BLaER1 treated with 17β-estradiol and CSF1 and Interleukin-3, amounts not matched to agents 10 nM and 100 nM (cell line): Measurements from ENCODE around the gene WDR49.

ENCODE experiments used
- H3K27ac ChIP-seq, 11 experiments: shearing (Covaris generic); formaldehyde crosslinking; 2 replicates each; pipeline ENCODE4 v1.8.1; 2022
- H3K27me3 ChIP-seq, 11 experiments: shearing (Covaris generic); formaldehyde crosslinking; 2 replicates each; pipeline ENCODE4 v1.8.1; 2022
- H3K36me3 ChIP-seq, 11 experiments: shearing (Covaris generic); formaldehyde crosslinking; 2 replicates each; pipeline ENCODE4 v1.8.1; 2022
- H3K4me1 ChIP-seq, 10 experiments: shearing (Covaris generic); formaldehyde crosslinking; 2 replicates each; pipeline ENCODE4 v1.8.1; 2022
- H3K4me2 ChIP-seq, 11 experiments: shearing (Covaris generic); formaldehyde crosslinking; 2 replicates each; pipeline ENCODE4 v1.8.1; 2022
- H3K4me3 ChIP-seq, 10 experiments: shearing (Covaris generic); formaldehyde crosslinking; 2 replicates each; pipeline ENCODE4 v1.8.1; 2022
- H3K9ac ChIP-seq, 11 experiments: shearing (Covaris generic); formaldehyde crosslinking; 2 replicates each; pipeline ENCODE4 v1.8.1; 2022
- H3K9me3 ChIP-seq, 11 experiments: shearing (Covaris generic); formaldehyde crosslinking; replicated peaks in 1 of 11; 2 replicates each; pipeline ENCODE4 v1.8.1; 2022
- H4K20me1 ChIP-seq, 11 experiments: shearing (Covaris generic); formaldehyde crosslinking; 2 replicates each; pipeline ENCODE4 v1.8.1; 2022
- Cebpa-rat ChIP-seq, 11 experiments: shearing (Covaris generic); IDR thresholded peaks; 2 replicates each; pipeline ENCODE4 v1.8.1; 2022

WDR49 gene

GRCh38 chr3:167521006-167521355, 132.8 kb downstream of the WDR49 start:
- peak in 3 of 11 experiments; percentile 29 to 40 (median 29); a peak in 1 of 22 replicates for TF ChIP-seq Cebpa-rat (IDR thresholded peaks at IDR 0.05)
- Histone ChIP-seq H3K36me3 (no peaks in the 10 kb centered on the region), H4K20me1 (no peaks in the 10 kb centered on the region), H3K9me3 (peaks cover 0 to 5% (median 0%) of the 10 kb centered on the region in 11 experiments; a peak in 4 of 22 replicates), H3K27me3 (no peaks in the 10 kb centered on the region), H3K4me1 (peaks cover 0 to 8% (median 0%) of the 10 kb centered on the region in 10 experiments; a peak in 1 of 20 replicates), H3K27ac (no peak overlapping the region), H3K9ac (no peak overlapping the region), H3K4me3 (no peak overlapping the region), H3K4me2 (no peak overlapping the region)

- no peak overlapping the region for H3K27ac ChIP-seq
- H3K4me3 ChIP-seq: no peak overlapping the region
- no peaks in the 10 kb centered on the region for H3K36me3 ChIP-seq
- H3K27me3 ChIP-seq: no peaks in the 10 kb centered on the region
- H3K9me3 ChIP-seq: peaks cover 0 to 5% (median 0%) of the 10 kb centered on the region in 11 experiments; a peak in 4 of 22 replicates
- H4K20me1 ChIP-seq: no peaks in the 10 kb centered on the region
- H3K4me1 ChIP-seq: peaks cover 0 to 8% (median 0%) of the 10 kb centered on the region in 10 experiments; a peak in 1 of 20 replicates
- H3K4me2 ChIP-seq: no peak overlapping the region
- TF ChIP-seq Cebpa-rat (IDR thresholded peaks at IDR 0.05): no peak
- H3K9ac ChIP-seq: no peak overlapping the region
Measured at GRCh38 chr3:167520266-167521005, 133.3 kb downstream of the WDR49 start.

GRCh38 chr3:167507954-167508353, 145.8 kb downstream of the WDR49 start:
- Histone ChIP-seq H3K4me1 (no peaks in the 10 kb centered on the region), H3K36me3 (no peaks in the 10 kb centered on the region), H3K4me2 (no peak overlapping the region), H3K9ac (no peak overlapping the region), H3K9me3 (no peaks in the 10 kb centered on the region), H3K27ac (no peak overlapping the region), H4K20me1 (no peaks in the 10 kb centered on the region), H3K27me3 (no peaks in the 10 kb centered on the region), H3K4me3 (no peak overlapping the region)
- no peak for TF ChIP-seq Cebpa-rat (IDR thresholded peaks at IDR 0.05)

GRCh38 chr3:167502401-167502800, 151.3 kb downstream of the WDR49 start:
- no peaks in the 10 kb centered on the region for H3K9me3 ChIP-seq
- H4K20me1 ChIP-seq: no peaks in the 10 kb centered on the region
- H3K9ac ChIP-seq: no peak overlapping the region
- no peaks in the 10 kb centered on the region for H3K27me3 ChIP-seq
- H3K4me2 ChIP-seq: no peak overlapping the region
- no peak overlapping the region for H3K27ac ChIP-seq
- no peak overlapping the region for H3K4me3 ChIP-seq
- H3K36me3 ChIP-seq: no peaks in the 10 kb centered on the region
- peaks cover 0 to 6% (median 0%) of the 10 kb centered on the region in 10 experiments; a peak in 1 of 20 replicates for H3K4me1 ChIP-seq
- TF ChIP-seq Cebpa-rat (IDR thresholded peaks at IDR 0.05): no peak

- H3K4me3 ChIP-seq: no peak overlapping the region
- no peaks in the 10 kb centered on the region for H3K27me3 ChIP-seq
- H3K36me3 ChIP-seq: no peaks in the 10 kb centered on the region
- no peak overlapping the region for H3K4me2 ChIP-seq
- H4K20me1 ChIP-seq: no peaks in the 10 kb centered on the region
- no peak overlapping the region for H3K27ac ChIP-seq
- H3K4me1 ChIP-seq: peaks cover 0 to 6% (median 0%) of the 10 kb centered on the region in 10 experiments; a peak in 1 of 20 replicates
- no peak overlapping the region for H3K9ac ChIP-seq
- no peaks in the 10 kb centered on the region for H3K9me3 ChIP-seq
- no peak for TF ChIP-seq Cebpa-rat (IDR thresholded peaks at IDR 0.05)
Measured at GRCh38 chr3:167501941-167502340, 151.8 kb downstream of the WDR49 start.

- H3K36me3 ChIP-seq: no peaks in the 10 kb centered on the region
- TF ChIP-seq Cebpa-rat (IDR thresholded peaks at IDR 0.05): no peak
- H3K4me1 ChIP-seq: peaks cover 0 to 6% (median 0%) of the 10 kb centered on the region in 10 experiments; a peak in 1 of 20 replicates
- no peaks in the 10 kb centered on the region for H3K27me3 ChIP-seq
- H3K4me3 ChIP-seq: no peak overlapping the region
- no peaks in the 10 kb centered on the region for H4K20me1 ChIP-seq
- H3K4me2 ChIP-seq: no peak overlapping the region
- H3K9ac ChIP-seq: no peak overlapping the region
- no peak overlapping the region for H3K27ac ChIP-seq
- no peaks in the 10 kb centered on the region for H3K9me3 ChIP-seq
Measured at GRCh38 chr3:167497903-167498302, 155.8 kb downstream of the WDR49 start.

GRCh38 chr3:167493244-167493643, 160.5 kb downstream of the WDR49 start:
- TF ChIP-seq Cebpa-rat (IDR thresholded peaks at IDR 0.05): no peak
- no peaks in the 10 kb centered on the region for H3K27me3 ChIP-seq
- H4K20me1 ChIP-seq: no peaks in the 10 kb centered on the region
- H3K4me1 ChIP-seq: peaks cover 0 to 18% (median 0%) of the 10 kb centered on the region in 10 experiments; a peak in 5 of 20 replicates
- no peaks in the 10 kb centered on the region for H3K36me3 ChIP-seq
- no peak overlapping the region for H3K9ac ChIP-seq
- no peak overlapping the region for H3K4me2 ChIP-seq
- no peak overlapping the region for H3K27ac ChIP-seq
- H3K9me3 ChIP-seq: no peaks in the 10 kb centered on the region
- no peak overlapping the region for H3K4me3 ChIP-seq

GRCh38 chr3:167491621-167492020, 162.1 kb downstream of the WDR49 start:
- Histone ChIP-seq H3K9ac (no peak overlapping the region), H4K20me1 (no peaks in the 10 kb centered on the region), H3K27me3 (no peaks in the 10 kb centered on the region), H3K36me3 (no peaks in the 10 kb centered on the region), H3K9me3 (peaks cover 0 to 4% (median 0%) of the 10 kb centered on the region in 11 experiments; a peak in 3 of 22 replicates), H3K4me2 (no peak overlapping the region), H3K4me3 (no peak overlapping the region), H3K27ac (no peak overlapping the region), H3K4me1 (peaks cover 0 to 12% (median 0%) of the 10 kb centered on the region in 10 experiments; a peak in 5 of 20 replicates)
- no peak for TF ChIP-seq Cebpa-rat (IDR thresholded peaks at IDR 0.05)

GRCh38 chr3:167489571-167489970, 164.2 kb downstream of the WDR49 start:
- Histone ChIP-seq H3K27ac (no peak overlapping the region), H3K27me3 (no peaks in the 10 kb centered on the region), H3K36me3 (no peaks in the 10 kb centered on the region), H4K20me1 (no peaks in the 10 kb centered on the region), H3K4me1 (peaks cover 0 to 12% (median under 1%) of the 10 kb centered on the region in 10 experiments; a peak in 8 of 20 replicates), H3K9ac (no peak overlapping the region), H3K4me2 (no peak overlapping the region), H3K9me3 (peaks cover 0 to 20% (median 0%) of the 10 kb centered on the region in 11 experiments; a peak in 5 of 22 replicates), H3K4me3 (no peak overlapping the region)
- TF ChIP-seq Cebpa-rat (IDR thresholded peaks at IDR 0.05): no peak

- Histone ChIP-seq H4K20me1 (no peaks in the 10 kb centered on the region), H3K9me3 (peaks cover 0 to 20% (median 0%) of the 10 kb centered on the region in 11 experiments; a peak in 5 of 22 replicates), H3K4me1 (peaks cover 0 to 21% (median 4%) of the 10 kb centered on the region in 10 experiments; a peak in 8 of 20 replicates), H3K27ac (no peak overlapping the region), H3K36me3 (no peaks in the 10 kb centered on the region), H3K9ac (no peak overlapping the region), H3K4me3 (no peak overlapping the region), H3K27me3 (no peaks in the 10 kb centered on the region), H3K4me2 (no peak overlapping the region)
- TF ChIP-seq Cebpa-rat (IDR thresholded peaks at IDR 0.05): no peak
Measured at GRCh38 chr3:167487556-167487955, 166.2 kb downstream of the WDR49 start.
